Common myeloid progenitor, CD34-positive (primary cell): ENCODE measurements around the gene CCDC9B. TPM values are rescaled to one million over a fixed set of nuclear protein-coding genes. Genes with fewer than 3 reads are reported as not detected.
A peak's percentile ranks its signal among the peaks of the same experiment; 100 is the strongest.

Experiments used
- CTCF ChIA-PET: fragments of 350-600 bp; sonication (Branson Sonifier 250); formaldehyde crosslinking; loops from one replicate; lab custom pipeline; 2021; ENCODE audit warnings: antibody characterized with exemption; lab: Charles Lee
- POLR2A ChIA-PET: fragments of 350-600 bp; sonication (Branson Sonifier 250); formaldehyde crosslinking; loops from one replicate; lab custom pipeline; 2021; ENCODE audit warnings: antibody characterized with exemption; lab: Charles Lee
- DNase-seq, 3 donors: peaks; one replicate each; pipeline versions ENCODE4 v3.0.0 to v3.0.0-alpha.2; 2013
- H3K27ac ChIP-seq, 2 experiments: 1 replicate in 1 of 2; 2 replicates in 1 of 2; pipeline ENCODE4 v1.7.0; 2013; ENCODE audit warnings: inconsistent platforms in 2 of 2, low read length in 2 of 2, mild to moderate bottlenecking in 2 of 2, low read depth in 1 of 2, moderate library complexity in 1 of 2; ENCODE audit not compliant: severe bottlenecking in 2 of 2, insufficient read depth in 1 of 2, poor library complexity in 1 of 2
- H3K27me3 ChIP-seq, 5 experiments: replicated peaks in 2 of 5; 1 replicate in 3 of 5; 2 replicates in 2 of 5; pipeline versions ENCODE4 v1.6.1 to v1.7.0; 2013; ENCODE audit warnings: low read length in 4 of 5, mild to moderate bottlenecking in 2 of 5, moderate library complexity in 2 of 5, inconsistent platforms in 1 of 5; ENCODE audit not compliant: insufficient read depth in 5 of 5, control insufficient read depth in 4 of 5
- H3K36me3 ChIP-seq, 4 experiments: 1 replicate in 2 of 4; 2 replicates in 2 of 4; pipeline versions ENCODE4 v1.6.1 to v1.7.0; 2013; ENCODE audit warnings: low read length in 3 of 4, control low read depth in 1 of 4, mild to moderate bottlenecking in 1 of 4; ENCODE audit not compliant: control insufficient read depth in 4 of 4, insufficient read depth in 4 of 4
- H3K4me1 ChIP-seq, 4 experiments: 1 replicate in 3 of 4; 2 replicates in 1 of 4; pipeline versions ENCODE4 v1.6.1 to v1.7.1; 2013; ENCODE audit warnings: low read length in 3 of 4, mild to moderate bottlenecking in 3 of 4, control low read depth in 1 of 4, inconsistent platforms in 1 of 4, moderate library complexity in 1 of 4; ENCODE audit not compliant: control insufficient read depth in 4 of 4, insufficient read depth in 4 of 4; ENCODE audit errors: control extremely low read depth in 1 of 4
- H3K4me3 ChIP-seq, 7 experiments: 1 replicate in 4 of 7; 2 replicates in 3 of 7; pipeline versions ENCODE4 v1.5.1 to v1.7.0; 2013; ENCODE audit warnings: mild to moderate bottlenecking in 7 of 7, low read length in 6 of 7, moderate library complexity in 6 of 7, inconsistent platforms in 2 of 7, low read depth in 2 of 7, control low read depth in 1 of 7; ENCODE audit not compliant: insufficient read depth in 4 of 7, control insufficient read depth in 1 of 7; ENCODE audit errors: extremely low read depth in 1 of 7
- H3K9me3 ChIP-seq, 5 experiments: 1 replicate in 4 of 5; 2 replicates in 1 of 5; pipeline versions ENCODE4 v1.6.1 to v1.7.1; 2013; ENCODE audit warnings: low read length in 4 of 5, mild to moderate bottlenecking in 2 of 5, inconsistent platforms in 1 of 5, low read depth in 1 of 5, moderate library complexity in 1 of 5; ENCODE audit not compliant: control insufficient read depth in 4 of 5, insufficient read depth in 2 of 5; ENCODE audit errors: control extremely low read depth in 1 of 5
- WGBS: methylation state at CpG from one replicate; pipeline ENCODE4 v1.1.5; 2013; ENCODE audit not compliant: insufficient coverage; 5-methylcytosine and 5-hydroxymethylcytosine counted together
- polyA plus RNA-seq: library from polyadenylated mRNA; unstranded; fragments of 120-200 nt; gene quantifications from one replicate; pipeline ENCODE4 v1.2.1, GENCODE V29; 2013

CCDC9B gene
- 9.7 TPM for polyA plus RNA-seq

- WGBS, result 22% methylated on average over 12 of the region's 17 CpGs
- H3K4me1 ChIP-seq, result peaks cover 2 to 58% (median 40%) of the 10 kb centered on the region in 4 experiments
- POLR2A ChIA-PET, result interaction anchor here (1.0 kb wide), 1 partner anchor 18 kb away, joined by 4 read pairs; no protein-coding TSS in a partner anchor
- H3K9me3 ChIP-seq, result no peaks in the 10 kb centered on the region
- no peaks in the 10 kb centered on the region for H3K36me3 ChIP-seq
- no peaks in the 10 kb centered on the region for H3K27me3 ChIP-seq
- peak; percentile 50 to 70 (median 65) for DNase-seq
- CTCF ChIA-PET, result interaction anchor here (0.9 to 26.5 kb wide), 14 partner anchors 9 to 116 kb away, joined by 3 to 1099 read pairs (median 32); partner anchors contain the start of genes ANKRD63, DISP2, INAFM2 and KNSTRN
- peak within 1 kb of the TSS in 1 of 7 experiments; percentile 7 for H3K4me3 ChIP-seq
- no peak within 1 kb of the TSS for H3K27ac ChIP-seq
Observed at GRCh38 chr15:40340740-40341400, at the start of gene CCDC9B. Gene CCDC9B, minus strand, starts transcription at chr15:40340939. Its CDS starts 120 bp downstream, at chr15:40340819.

- peaks cover 28 to 83% (median 48%) of the 10 kb centered on the region in 4 experiments for H3K36me3 ChIP-seq
- 100% methylated on average over 2 of the region's 2 CpGs for WGBS
- DNase-seq, result no peak
- no peaks in the 10 kb centered on the region for H3K9me3 ChIP-seq
- no peaks in the 10 kb centered on the region for H3K27me3 ChIP-seq
- no peak overlapping the region for H3K27ac ChIP-seq
- ChIA-PET POLR2A (interaction anchor here (0.7 kb wide), 1 partner anchor 27 kb away, joined by 3 read pairs; no protein-coding TSS in a partner anchor), CTCF (interaction anchor here (0.6 to 1.7 kb wide), 4 partner anchors 15 to 52 kb away, joined by 3 to 6 read pairs (median 4); no protein-coding TSS in a partner anchor)
- H3K4me3 ChIP-seq, result no peak overlapping the region
- peaks cover 0 to 3% (median 0%) of the 10 kb centered on the region in 4 experiments for H3K4me1 ChIP-seq
Observed at GRCh38 chr15:40389824-40390595, 49.3 kb upstream of the CCDC9B start.

- CTCF ChIA-PET, result interaction anchor here (1.2 to 1.7 kb wide), 2 partner anchors 17 to 21 kb away, joined by 3 to 6 read pairs; no protein-coding TSS in a partner anchor
- no peak overlapping the region for H3K27ac ChIP-seq
- peak in 1 of 3 donors; percentile 15 for DNase-seq
- H3K4me1 ChIP-seq, result peaks cover 0 to 11% (median 2%) of the 10 kb centered on the region in 4 experiments
- H3K4me3 ChIP-seq, result no peak overlapping the region
- POLR2A ChIA-PET, result interaction anchor here (0.7 kb wide), 1 partner anchor 26 kb away, joined by 3 read pairs; no protein-coding TSS in a partner anchor
- H3K36me3 ChIP-seq, result peaks cover 28 to 85% (median 47%) of the 10 kb centered on the region in 4 experiments
- 98% methylated on average over 12 of the region's 13 CpGs for WGBS
- no peaks in the 10 kb centered on the region for H3K27me3 ChIP-seq
- H3K9me3 ChIP-seq, result no peaks in the 10 kb centered on the region
Observed at GRCh38 chr15:40388941-40389823, 48.4 kb upstream of the CCDC9B start.

GRCh38 chr15:40386480-40386879, 45.7 kb upstream of the CCDC9B start:
- Histone ChIP-seq H3K27ac (no peak overlapping the region), H3K27me3 (no peaks in the 10 kb centered on the region), H3K36me3 (peaks cover 19 to 59% (median 30%) of the 10 kb centered on the region in 4 experiments), H3K9me3 (no peaks in the 10 kb centered on the region), H3K4me1 (peaks cover 5 to 21% (median 12%) of the 10 kb centered on the region in 4 experiments), H3K4me3 (no peak overlapping the region)
- no peak for DNase-seq
- ChIA-PET POLR2A (no interaction called here), CTCF (interaction anchor here (1.1 to 2.0 kb wide), 6 partner anchors 11 to 20 kb away, joined by 3 to 4 read pairs (median 3); partner anchors contain the start of gene IVD)
- WGBS, result 100% methylated on average over 2 of the region's 3 CpGs

- Histone ChIP-seq H3K4me3 (peak within 1 kb of the TSS; percentile 78 to 97 (median 93)), H3K27ac (peak within 1 kb of the TSS; percentile 54 to 83)
Observed at GRCh38 chr15:40382580-40383456, 42.1 kb upstream of the CCDC9B start, which contains the start of gene KNSTRN. Gene KNSTRN, plus strand, starts transcription at chr15:40382721. Its CDS starts 115 bp downstream, at chr15:40382836.

More at GRCh38 chr15:40382580-40383456, 42.1 kb upstream of the CCDC9B start, which contains the start of gene KNSTRN:
- Histone ChIP-seq H3K36me3 (peaks cover 10 to 30% (median 16%) of the 10 kb centered on the region in 4 experiments), H3K4me1 (peaks cover 5 to 21% (median 14%) of the 10 kb centered on the region in 4 experiments), H3K27me3 (no peaks in the 10 kb centered on the region), H3K9me3 (no peaks in the 10 kb centered on the region)
- peak; percentile 93 to 96 (median 95) for DNase-seq
- CTCF ChIA-PET, result interaction anchor here (0.7 to 4.5 kb wide), 9 partner anchors 9 to 312 kb away, joined by 3 to 33 read pairs (median 4); partner anchors contain the start of gene RAD51
- POLR2A ChIA-PET, result interaction anchor here (1.0 kb wide), 1 partner anchor 14 kb away, joined by 3 read pairs; no protein-coding TSS in a partner anchor
- WGBS, result 8% methylated on average over 50 of the region's 57 CpGs
